Skeletal muscle satellite cell (primary cell): ENCODE data around the gene RABGGTA.

Source experiments
- H3K27me3 ChIP-seq: 2 replicates; pipeline ENCODE4 v1.7.0; 2013; ENCODE audit warnings: low read length; ENCODE audit not compliant: control insufficient read depth, insufficient read depth
- H3K36me3 ChIP-seq: 2 replicates; pipeline ENCODE4 v1.7.0; 2013; ENCODE audit warnings: mild to moderate bottlenecking, control low read depth, low read length; ENCODE audit not compliant: insufficient read depth
- H3K4me1 ChIP-seq: 2 replicates; pipeline ENCODE4 v1.7.0; 2013; ENCODE audit warnings: low read length; ENCODE audit not compliant: control insufficient read depth, insufficient read depth
- H3K4me2 ChIP-seq: 2 replicates; pipeline ENCODE4 v1.7.0; 2013; ENCODE audit warnings: mild to moderate bottlenecking, low read length
- H3K4me3 ChIP-seq: 2 replicates; pipeline ENCODE4 v1.7.0; 2013; ENCODE audit warnings: low read length
- H3K9ac ChIP-seq: 2 replicates; pipeline ENCODE4 v1.7.0; 2013; ENCODE audit warnings: mild to moderate bottlenecking, low read depth, low read length, moderate library complexity
- H3K9me3 ChIP-seq: replicated peaks from 2 replicates; pipeline ENCODE4 v1.7.0; 2013; ENCODE audit warnings: mild to moderate bottlenecking, control low read depth, low read length

RABGGTA gene

DNA sequence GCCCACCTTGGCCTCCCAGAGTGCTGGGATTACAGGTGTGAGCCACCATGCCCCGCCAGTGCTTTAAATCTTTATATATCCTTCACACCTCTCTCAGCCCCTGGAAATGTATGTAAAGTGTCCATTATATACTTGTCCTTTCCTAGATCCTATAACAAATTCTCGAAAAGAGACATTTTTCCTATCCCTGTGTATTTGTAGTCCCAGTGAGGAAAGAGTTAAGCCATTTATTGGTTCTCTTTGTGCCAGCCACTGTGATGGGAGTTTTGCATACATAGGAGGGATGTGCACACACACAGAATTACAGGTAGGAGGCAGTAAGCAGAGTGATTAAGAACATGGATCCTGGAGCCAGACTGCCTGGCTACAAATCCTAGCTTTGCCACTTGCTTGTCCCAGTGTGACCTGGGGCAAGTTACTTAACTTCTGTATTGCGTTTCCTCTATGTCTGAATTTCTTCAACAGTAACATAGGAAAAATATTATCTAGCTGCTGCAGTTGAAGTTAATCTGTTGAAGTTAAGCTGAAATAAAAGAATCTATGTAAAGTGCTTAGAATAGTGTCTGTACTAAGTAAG is 2.1 kb upstream of the RABGGTA start:
- peaks cover 4% of the 10 kb centered on the region for H3K36me3 ChIP-seq
- no peak overlapping the region for H3K4me3 ChIP-seq
- H3K9me3 ChIP-seq = no peaks in the 10 kb centered on the region
- H3K27me3 ChIP-seq = no peaks in the 10 kb centered on the region
- no peak overlapping the region for H3K4me2 ChIP-seq
- H3K9ac ChIP-seq = no peak overlapping the region
- peaks cover 9% of the 10 kb centered on the region for H3K4me1 ChIP-seq

DNA sequence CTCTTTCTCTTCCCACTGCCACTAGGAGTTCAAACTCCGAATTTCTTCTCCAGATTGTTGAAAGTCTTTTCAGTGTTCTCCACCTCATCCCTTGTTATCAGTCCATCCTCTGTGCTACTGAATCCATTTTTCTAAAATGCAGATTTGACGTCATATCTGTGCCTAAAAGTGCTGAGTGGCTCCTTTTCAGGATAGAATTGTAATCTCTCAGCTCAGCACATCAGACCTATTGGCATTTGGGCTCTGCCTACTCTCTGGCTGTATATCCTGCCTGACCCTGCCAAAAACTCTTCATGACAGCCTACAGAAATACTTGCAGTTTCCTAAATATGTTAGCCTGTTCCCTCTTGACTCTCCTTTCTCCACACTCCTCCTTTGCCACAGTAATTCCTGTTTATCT is 1.1 kb upstream of the RABGGTA start:
- no peak overlapping the region for H3K9ac ChIP-seq

DNA sequence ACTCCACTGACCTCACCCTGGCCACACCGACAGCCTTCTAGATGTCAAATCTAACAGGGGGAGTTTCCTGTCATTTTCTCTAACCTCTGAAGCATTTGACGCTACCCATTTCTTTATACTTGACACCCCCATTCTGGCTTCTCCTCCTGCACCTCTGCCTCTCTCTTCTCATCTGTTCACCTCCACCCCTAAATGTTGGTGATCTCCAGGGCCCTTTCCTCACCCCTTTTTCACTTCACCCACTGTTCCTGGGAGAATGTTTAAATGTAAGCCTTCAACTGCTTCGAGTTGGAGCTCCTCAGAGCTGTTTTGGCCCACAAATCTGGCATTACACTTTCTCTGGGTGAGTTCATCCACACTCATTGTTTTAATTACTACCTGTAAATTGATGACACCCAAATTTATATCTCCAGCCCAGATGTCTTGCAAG is 452 bp upstream of the RABGGTA start:
- peaks cover 13% of the 10 kb centered on the region for H3K36me3 ChIP-seq
- H3K9ac ChIP-seq = peak overlapping the region; percentile 100
- peak overlapping the region; percentile 99 for H3K4me2 ChIP-seq
- no peaks in the 10 kb centered on the region for H3K9me3 ChIP-seq
- H3K4me3 ChIP-seq = peak overlapping the region; percentile 95
- H3K27me3 ChIP-seq = no peaks in the 10 kb centered on the region
- peaks cover 9% of the 10 kb centered on the region for H3K4me1 ChIP-seq

More for the DNA sequence above, 1.1 kb upstream of the RABGGTA start:
- H3K27me3 ChIP-seq = no peaks in the 10 kb centered on the region
- no peak overlapping the region for H3K4me3 ChIP-seq
- H3K4me1 ChIP-seq = peaks cover 9% of the 10 kb centered on the region
- no peak overlapping the region for H3K4me2 ChIP-seq
- H3K36me3 ChIP-seq = peaks cover 9% of the 10 kb centered on the region
- no peaks in the 10 kb centered on the region for H3K9me3 ChIP-seq

DNA sequence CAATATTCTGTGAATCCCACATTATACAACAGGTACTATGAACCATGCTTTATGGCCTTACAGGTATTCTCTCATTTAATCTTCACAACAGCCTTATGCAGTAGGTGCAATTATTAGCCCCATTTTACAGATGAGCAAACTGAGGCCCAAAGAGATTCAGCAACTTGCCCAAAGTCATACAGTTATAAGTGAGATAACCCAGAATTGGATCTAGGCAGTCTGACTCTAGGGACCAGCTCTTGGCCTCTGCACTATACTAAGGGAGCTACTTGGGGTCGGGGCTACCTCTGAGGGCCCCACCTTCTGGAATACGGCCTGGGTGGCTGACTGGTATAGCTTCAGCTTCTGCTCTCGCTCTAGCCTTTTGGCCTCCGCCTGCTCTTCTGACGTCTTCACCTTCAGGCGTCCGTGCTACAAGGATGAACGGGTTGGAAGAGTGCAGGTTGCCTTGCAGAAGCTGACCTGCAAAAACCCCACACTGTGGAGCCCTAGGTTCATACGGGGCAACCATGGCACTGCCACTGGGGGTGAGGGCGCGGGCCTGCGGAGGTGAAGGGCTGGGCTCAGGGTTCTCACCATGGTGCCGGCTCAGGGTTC is 762 bp downstream of the RABGGTA start:
- Histone ChIP-seq H3K27me3 (no peaks in the 10 kb centered on the region), H3K4me1 (peaks cover 9% of the 10 kb centered on the region), H3K9me3 (no peaks in the 10 kb centered on the region), H3K4me3 (peak overlapping the region; percentile 95), H3K36me3 (peaks cover 23% of the 10 kb centered on the region), H3K9ac (peak overlapping the region; percentile 100), H3K4me2 (peak overlapping the region; percentile 99)

DNA sequence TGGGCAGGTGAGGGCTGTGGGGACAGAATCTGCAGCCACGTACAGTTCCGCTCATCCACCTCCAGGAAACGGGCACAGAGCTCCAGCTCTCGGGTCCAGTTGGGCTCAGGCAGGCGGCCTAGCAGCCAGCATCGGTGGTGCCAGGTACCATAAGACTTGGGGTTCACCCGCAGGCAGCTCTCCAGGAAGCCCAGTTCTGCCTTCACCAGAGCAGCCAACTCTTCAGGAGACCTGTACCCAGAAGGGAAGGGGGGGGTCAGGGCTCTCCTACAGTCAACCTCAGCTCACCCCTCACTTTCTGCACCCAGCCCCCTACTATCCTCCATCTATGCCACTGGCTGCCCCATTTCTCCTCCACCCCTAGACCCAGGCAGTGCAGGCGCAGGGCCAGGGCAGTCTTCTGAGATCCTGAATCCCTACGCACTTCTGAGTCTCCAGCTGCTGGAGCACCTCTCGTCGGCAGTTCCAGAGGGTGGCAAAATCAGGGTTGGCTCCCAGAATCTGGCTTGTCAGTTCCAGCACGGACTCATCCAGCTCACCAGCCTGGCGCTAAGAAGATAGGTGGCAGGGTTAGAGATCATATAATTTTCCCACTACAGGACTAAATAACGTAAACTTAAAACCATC is 1.4 kb downstream of the RABGGTA start:
- Histone ChIP-seq H3K4me1 (peaks cover 9% of the 10 kb centered on the region), H3K36me3 (peaks cover 28% of the 10 kb centered on the region)

DNA sequence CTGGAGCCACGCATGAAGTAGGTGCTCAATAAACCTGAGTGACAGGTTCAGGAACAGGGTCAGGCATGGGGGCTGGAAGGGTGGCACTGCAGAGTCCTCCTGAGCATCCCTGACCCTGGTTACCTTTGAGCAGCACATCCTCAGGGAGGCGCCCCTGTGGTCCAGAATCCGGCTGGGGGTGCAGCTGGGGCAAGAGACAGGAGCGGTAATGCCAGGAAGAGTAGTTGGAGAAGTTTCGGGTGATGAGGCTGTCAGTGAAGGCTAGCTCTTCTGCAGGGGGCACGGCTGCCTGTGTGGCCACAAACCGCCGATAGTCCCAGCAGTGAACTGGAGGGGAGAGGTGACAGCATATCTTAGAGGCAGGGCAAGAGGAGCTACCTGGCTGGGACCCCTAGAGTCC is 2.0 kb downstream of the RABGGTA start:
- H3K4me3 ChIP-seq = no peak overlapping the region
- H3K9me3 ChIP-seq = no peaks in the 10 kb centered on the region
- peaks cover 9% of the 10 kb centered on the region for H3K4me1 ChIP-seq
- H3K4me2 ChIP-seq = no peak overlapping the region
- no peaks in the 10 kb centered on the region for H3K27me3 ChIP-seq
- H3K36me3 ChIP-seq = peaks cover 28% of the 10 kb centered on the region
- no peak overlapping the region for H3K9ac ChIP-seq

More for the DNA sequence above, 1.4 kb downstream of the RABGGTA start:
- Histone ChIP-seq H3K9ac (no peak overlapping the region), H3K27me3 (no peaks in the 10 kb centered on the region), H3K4me3 (no peak overlapping the region), H3K9me3 (no peaks in the 10 kb centered on the region), H3K4me2 (no peak overlapping the region)

DNA sequence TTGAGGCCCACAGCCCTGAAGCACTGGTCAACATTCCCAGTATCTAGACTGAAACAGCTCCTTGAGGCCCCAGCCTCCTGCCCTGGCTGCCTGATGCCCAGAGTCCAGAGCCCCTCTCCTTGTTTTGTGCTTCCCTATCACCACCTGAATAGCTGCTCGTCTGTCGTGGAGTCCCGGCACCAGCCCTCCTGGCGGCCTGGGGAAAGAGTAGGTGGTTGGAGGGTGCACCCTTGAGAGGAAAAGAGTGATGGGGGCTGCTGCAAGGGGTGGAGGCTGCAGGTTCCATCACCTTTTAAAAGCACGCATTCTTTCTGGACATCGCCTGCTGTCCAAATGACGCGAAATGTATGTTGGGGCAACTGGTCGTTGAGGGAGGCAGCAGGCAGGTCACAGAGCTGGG is 3.2 kb downstream of the RABGGTA start:
- Histone ChIP-seq H3K9ac (no peak overlapping the region), H3K36me3 (peaks cover 28% of the 10 kb centered on the region), H3K27me3 (no peaks in the 10 kb centered on the region), H3K9me3 (no peaks in the 10 kb centered on the region), H3K4me3 (no peak overlapping the region), H3K4me1 (peaks cover 9% of the 10 kb centered on the region), H3K4me2 (no peak overlapping the region)

DNA sequence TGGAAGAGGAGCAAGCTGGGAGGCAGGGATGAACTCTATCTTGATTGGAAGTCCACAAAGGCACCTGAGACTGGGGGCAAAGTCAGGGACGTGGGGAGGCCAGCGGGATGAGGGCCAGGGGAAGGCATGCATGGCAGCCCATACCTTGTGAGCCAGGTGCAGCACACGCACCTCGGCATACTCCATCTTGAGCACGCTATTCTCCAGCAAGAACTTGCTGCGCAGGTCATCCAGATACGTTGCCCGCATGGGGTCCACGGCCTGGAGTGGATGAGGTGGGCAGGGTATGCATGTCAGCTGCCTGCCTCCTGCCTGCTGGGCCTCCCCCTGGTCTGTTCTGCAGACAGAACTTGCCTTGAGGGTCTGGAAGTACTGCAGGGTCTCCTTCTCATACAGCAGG is 3.9 kb downstream of the RABGGTA start:
- H3K36me3 ChIP-seq = peaks cover 28% of the 10 kb centered on the region
- H3K9ac ChIP-seq = no peak overlapping the region
- H3K4me1 ChIP-seq = peaks cover 9% of the 10 kb centered on the region
- no peaks in the 10 kb centered on the region for H3K9me3 ChIP-seq
- no peaks in the 10 kb centered on the region for H3K27me3 ChIP-seq
- H3K4me2 ChIP-seq = no peak overlapping the region
- no peak overlapping the region for H3K4me3 ChIP-seq

DNA sequence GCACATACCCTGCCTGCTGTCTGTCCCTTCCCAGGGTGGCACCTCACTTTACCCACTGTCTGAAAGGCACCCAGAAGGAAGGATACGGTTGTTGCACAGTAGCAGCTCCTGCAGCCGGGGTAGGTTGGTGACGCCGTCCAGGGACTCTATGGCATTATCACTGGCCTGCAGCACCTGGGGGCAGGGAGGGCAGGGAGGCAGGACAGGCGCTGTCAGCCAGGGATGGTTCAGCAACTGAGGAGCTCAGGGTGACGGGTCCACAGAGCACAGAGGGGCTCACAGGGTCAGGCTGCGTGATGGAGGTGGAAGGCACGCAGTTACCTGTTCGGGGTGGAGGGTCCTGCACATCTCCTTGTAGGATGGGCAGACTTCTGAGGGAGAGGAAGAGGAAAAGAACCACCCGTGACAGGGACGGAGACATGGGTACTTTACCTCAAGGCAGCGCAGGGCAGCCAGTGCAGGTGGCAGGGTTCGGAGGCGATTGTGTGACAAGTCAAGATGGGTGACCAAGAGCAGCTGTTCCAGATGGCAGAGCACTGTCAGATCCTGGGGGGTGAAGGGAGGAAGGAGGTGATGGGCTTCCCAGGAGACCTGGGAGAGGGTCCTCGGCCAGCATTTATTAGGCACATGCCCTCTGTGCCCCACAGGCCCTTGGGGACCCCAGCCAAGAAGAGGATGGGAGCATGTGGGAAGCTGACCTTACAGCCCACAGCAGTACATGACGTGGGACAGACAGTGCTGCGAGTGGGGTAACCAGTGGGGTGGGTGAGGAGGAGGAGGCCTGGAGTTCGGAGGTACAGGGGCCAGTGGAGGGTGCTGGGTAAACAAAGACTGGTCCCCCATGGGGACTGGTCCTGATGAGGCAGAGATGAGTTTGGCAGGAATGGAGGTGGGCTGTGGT is 4.8 kb downstream of the RABGGTA start:
- H3K4me3 ChIP-seq = no peak overlapping the region
- H3K9ac ChIP-seq = no peak overlapping the region
- no peaks in the 10 kb centered on the region for H3K27me3 ChIP-seq
- peaks cover 28% of the 10 kb centered on the region for H3K36me3 ChIP-seq
- no peak overlapping the region for H3K4me2 ChIP-seq
- H3K4me1 ChIP-seq = peaks cover 5% of the 10 kb centered on the region
- no peaks in the 10 kb centered on the region for H3K9me3 ChIP-seq

DNA sequence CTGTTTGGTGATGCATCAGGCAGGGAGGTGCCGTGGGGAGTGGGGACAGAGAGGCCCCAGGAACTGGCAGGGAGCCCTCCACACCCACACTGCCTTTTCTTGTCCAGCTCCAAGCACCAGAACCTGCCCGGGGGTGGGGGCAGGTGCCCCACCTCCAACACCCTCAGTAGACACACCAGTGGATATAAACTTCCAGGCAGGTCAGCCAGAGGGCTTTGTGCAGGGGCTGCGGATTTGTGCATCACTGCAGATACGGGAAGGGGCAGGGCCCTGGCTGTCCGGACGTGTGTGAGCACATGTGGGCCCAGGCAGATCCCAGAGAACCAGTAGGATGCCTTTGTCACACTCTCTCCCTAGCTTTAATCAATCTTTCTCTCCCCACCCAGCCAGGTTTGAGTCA is 7.1 kb downstream of the RABGGTA start:
- Histone ChIP-seq H3K9me3 (no peaks in the 10 kb centered on the region), H3K36me3 (peaks cover 28% of the 10 kb centered on the region), H3K4me2 (no peak overlapping the region), H3K27me3 (no peaks in the 10 kb centered on the region), H3K9ac (no peak overlapping the region), H3K4me1 (peaks cover 3% of the 10 kb centered on the region), H3K4me3 (no peak overlapping the region)

DNA sequence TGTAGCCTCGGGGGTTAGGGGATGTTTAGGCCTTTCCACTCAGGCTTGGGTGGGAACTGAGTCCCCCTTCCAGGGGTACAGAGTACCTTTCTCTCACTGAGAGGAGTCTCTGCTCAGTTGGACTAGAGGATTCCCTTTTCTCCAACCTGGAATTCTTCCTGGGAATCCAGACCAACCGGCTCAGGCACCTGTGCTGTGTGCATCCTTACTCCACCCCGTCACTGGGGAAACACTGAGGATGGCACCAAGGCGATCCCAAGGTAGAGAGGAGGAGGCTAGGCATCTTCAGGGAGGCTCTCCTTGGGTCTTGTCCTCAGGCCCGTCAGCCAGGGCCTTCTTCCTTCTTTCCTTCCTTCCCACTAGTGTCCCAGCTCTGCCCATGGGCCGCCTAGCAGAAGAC is 7.5 kb downstream of the RABGGTA start:
- no peak overlapping the region for H3K9ac ChIP-seq
- no peak overlapping the region for H3K4me3 ChIP-seq
- H3K4me2 ChIP-seq = no peak overlapping the region
- H3K36me3 ChIP-seq = peaks cover 27% of the 10 kb centered on the region
- no peaks in the 10 kb centered on the region for H3K9me3 ChIP-seq
- H3K4me1 ChIP-seq = peaks cover 7% of the 10 kb centered on the region
- no peaks in the 10 kb centered on the region for H3K27me3 ChIP-seq
